ENCODE data around the gene RNF150.

GRCh38 chr4:141144207-141144606 lies 10.9 kb upstream of the RNF150 start:
- TF ChIP-seq EZH2 (IDR thresholded peaks at IDR 0.05; ENCODE audit: low read depth) (no peak), CTCF (conservative IDR thresholded peaks at IDR 0.05) (no peak)

All from PC-9 (cell line).